H1 (cell line): ENCODE results near the gene ZNF597. TPM values are rescaled to one million over a fixed set of nuclear protein-coding genes. Genes with fewer than 3 reads are reported as not detected.

Experiments used
- CTCF ChIA-PET: fragments of 300-600 bp; sonication (Branson Sonifier 250); formaldehyde crosslinking; loops from one replicate; lab custom pipeline; 2021; ENCODE audit not compliant: partially characterized antibody; lab: Charles Lee
- POLR2A ChIA-PET: fragments of 300-600 bp; sonication (Branson Sonifier 250); formaldehyde crosslinking; loops from one replicate; lab custom pipeline; 2021; ENCODE audit warnings: inconsistent platforms; ENCODE audit not compliant: partially characterized antibody; lab: Charles Lee
- DNase-seq, 2 experiments: peaks; one replicate each; pipeline versions ENCODE4 v3.0.0 to v3.0.0-alpha.2; 2010 to 2022; ENCODE audit warnings: low spot score in 2 of 2, low read depth in 1 of 2, mixed read lengths in 1 of 2
- FAIRE-seq: peaks from 2 replicates; lab custom pipeline; 2011; peaks lifted over from hg19 to GRCh38; lab: Jason Lieb, UNC
- H2AFZ ChIP-seq: 2 replicates; pipeline ENCODE4 v1.8.1; 2012; ENCODE audit warnings: low read length, inconsistent platforms
- H2AK5ac ChIP-seq: 2 replicates; pipeline ENCODE4 v1.6.1; 2013; ENCODE audit warnings: low read depth, low read length
- H2BK120ac ChIP-seq: replicated peaks from 2 replicates; pipeline ENCODE3; 2013; ENCODE audit warnings: low read depth, low read length, inconsistent platforms
- H2BK12ac ChIP-seq: 2 replicates; pipeline ENCODE4 v1.6.1; 2013; ENCODE audit warnings: low read depth, low read length
- H2BK15ac ChIP-seq: 2 replicates; pipeline ENCODE4 v1.6.1; 2013; ENCODE audit warnings: low read length
- H2BK20ac ChIP-seq: 2 replicates; pipeline ENCODE4 v1.6.1; 2013; ENCODE audit warnings: low read length
- H2BK5ac ChIP-seq: 2 replicates; pipeline ENCODE4 v1.6.1; 2013; ENCODE audit warnings: low read depth, low read length
- H3K14ac ChIP-seq: 2 replicates; pipeline ENCODE4 v1.6.1; 2013; ENCODE audit warnings: inconsistent platforms; ENCODE audit not compliant: insufficient read length
- H3K18ac ChIP-seq: 2 replicates; pipeline ENCODE4 v1.6.1; 2013; ENCODE audit warnings: low read length; ENCODE audit errors: extremely low read depth
- H3K23ac ChIP-seq: 2 replicates; pipeline ENCODE4 v1.6.1; 2013; ENCODE audit warnings: inconsistent platforms; ENCODE audit not compliant: insufficient read length
- H3K23me2 ChIP-seq: 2 replicates; pipeline ENCODE4 v1.6.1; 2013; ENCODE audit warnings: low read depth, low read length
- H3K27ac ChIP-seq: 2 replicates; pipeline ENCODE4 v1.6.1; 2011; ENCODE audit warnings: low read depth, low read length, inconsistent platforms
- H3K27me3 ChIP-seq, 4 experiments: replicated peaks in 1 of 4; 1 replicate in 1 of 4; 2 replicates in 3 of 4; pipeline versions ENCODE4 v1.6.1 to v1.8.1; 2011 to 2013; ENCODE audit warnings: low read length in 3 of 4, mild to moderate bottlenecking in 3 of 4, inconsistent platforms in 2 of 4, mixed read lengths in 2 of 4, moderate library complexity in 1 of 4; ENCODE audit not compliant: control insufficient read depth in 3 of 4, insufficient read depth in 3 of 4; ENCODE audit errors: extremely low read depth in 1 of 4
- H3K36me3 ChIP-seq, 4 experiments: 2 replicates each; pipeline versions ENCODE4 v1.6.1 to v1.8.1; 2011 to 2013; ENCODE audit warnings: mild to moderate bottlenecking in 4 of 4, low read length in 3 of 4, moderate library complexity in 2 of 4, control low read depth in 1 of 4, inconsistent platforms in 1 of 4; ENCODE audit not compliant: insufficient read depth in 4 of 4, control insufficient read depth in 2 of 4
- H3K4ac ChIP-seq: replicated peaks from 2 replicates; pipeline ENCODE3; 2013; ENCODE audit warnings: low read length, low read depth, mixed read lengths, inconsistent platforms; ENCODE audit not compliant: insufficient read length
- H3K4me1 ChIP-seq, 4 experiments: replicated peaks in 1 of 4; 1 replicate in 1 of 4; 2 replicates in 3 of 4; pipeline versions ENCODE4 v1.6.1 to v1.8.1; 2011 to 2013; ENCODE audit warnings: low read length in 3 of 4, inconsistent platforms in 2 of 4, mixed read lengths in 1 of 4; ENCODE audit not compliant: insufficient read depth in 4 of 4, control insufficient read depth in 3 of 4
- H3K4me2 ChIP-seq, 2 experiments: 2 replicates each; pipeline versions ENCODE4 v1.6.1 to v1.8.1; 2011 to 2013; ENCODE audit warnings: low read depth in 2 of 2, low read length in 2 of 2, control low read depth in 1 of 2, inconsistent platforms in 1 of 2, mild to moderate bottlenecking in 1 of 2; ENCODE audit not compliant: insufficient read depth in 1 of 2
- H3K4me3 ChIP-seq, 4 experiments: fragments of 200-600, 300-600 bp in 1 of 4; sonication (generic), shearing (Covaris generic), sonication (Bioruptor Twin) in 1 of 4; 2 replicates each; pipeline versions ENCODE4 v1.5.1 to v1.8.1; 2011 to 2016; ENCODE audit warnings: low read length in 4 of 4, low read depth in 3 of 4, control low read depth in 2 of 4, inconsistent platforms in 2 of 4, mild to moderate bottlenecking in 2 of 4, mixed read lengths in 1 of 4, moderate library complexity in 1 of 4; ENCODE audit not compliant: insufficient read depth in 2 of 4; ENCODE audit errors: extremely low read depth in 1 of 4
- H3K56ac ChIP-seq: replicated peaks from 2 replicates; pipeline ENCODE3; 2013; ENCODE audit warnings: low read depth, mild to moderate bottlenecking, mixed read lengths, low read length, inconsistent platforms; ENCODE audit not compliant: insufficient read length
- H3K79me1 ChIP-seq: 2 replicates; pipeline ENCODE4 v1.6.1; 2013; ENCODE audit warnings: low read depth, low read length, control low read depth
- H3K79me2 ChIP-seq, 2 experiments: 2 replicates each; pipeline versions ENCODE4 v1.6.1 to v1.8.1; 2012 to 2013; ENCODE audit warnings: low read length in 2 of 2, mild to moderate bottlenecking in 2 of 2, inconsistent platforms in 1 of 2; ENCODE audit not compliant: insufficient read depth in 2 of 2, control insufficient read depth in 1 of 2
- H3K9ac ChIP-seq, 4 experiments: replicated peaks in 1 of 4; 1 replicate in 1 of 4; 2 replicates in 3 of 4; pipeline versions ENCODE4 v1.6.1 to v1.8.1; 2011 to 2013; ENCODE audit warnings: low read depth in 3 of 4, low read length in 3 of 4, control low read depth in 2 of 4, mild to moderate bottlenecking in 2 of 4, moderate library complexity in 2 of 4, inconsistent platforms in 1 of 4; ENCODE audit errors: extremely low read depth in 1 of 4
- H3K9me3 ChIP-seq, 2 experiments: 2 replicates each; pipeline versions ENCODE4 v1.6.1 to v1.8.1; 2012 to 2013; ENCODE audit warnings: mild to moderate bottlenecking in 2 of 2, moderate library complexity in 2 of 2, control low read depth in 1 of 2, inconsistent platforms in 1 of 2, low read depth in 1 of 2, low read length in 1 of 2, mixed read lengths in 1 of 2; ENCODE audit not compliant: insufficient read depth in 2 of 2
- H4K20me1 ChIP-seq, 2 experiments: replicated peaks in 1 of 2; 2 replicates each; pipeline versions ENCODE3 to v1.8.1; 2011 to 2013; ENCODE audit warnings: inconsistent platforms in 2 of 2, low read length in 2 of 2, mild to moderate bottlenecking in 1 of 2; ENCODE audit not compliant: insufficient read depth in 2 of 2, control insufficient read depth in 1 of 2
- H4K5ac ChIP-seq: 2 replicates; pipeline ENCODE4 v1.6.1; 2013; ENCODE audit warnings: low read length, low read depth, mixed read lengths, inconsistent platforms; ENCODE audit not compliant: insufficient read length
- H4K8ac ChIP-seq: 2 replicates; pipeline ENCODE4 v1.8.0; 2013; ENCODE audit warnings: mild to moderate bottlenecking, moderate library complexity, low read length, inconsistent platforms; ENCODE audit not compliant: insufficient read depth; ENCODE audit errors: extremely low read depth
- H4K91ac ChIP-seq: replicated peaks from 2 replicates; pipeline ENCODE3; 2013; ENCODE audit warnings: low read length, mixed read lengths, inconsistent platforms; ENCODE audit not compliant: insufficient read length
- CBX5 ChIP-seq: fragments of 300-800, 300-1000 bp; sonication (generic); IDR thresholded peaks from 2 replicates; pipeline ENCODE4 v1.7.1; 2016; ENCODE audit warnings: antibody characterized with exemption, low read length, low read depth
- EP300 ChIP-seq, 2 experiments: IDR thresholded peaks; 1 replicate in 1 of 2; 2 replicates in 1 of 2; pipeline ENCODE4 v1.6.1; 2011 to 2012; ENCODE audit warnings: low read depth in 2 of 2, low read length in 2 of 2, mild to moderate bottlenecking in 2 of 2, borderline replicate concordance in 1 of 2, inconsistent platforms in 1 of 2, moderate library complexity in 1 of 2
- JUN ChIP-seq: IDR thresholded peaks from 2 replicates; pipeline ENCODE4 v1.6.1; 2011; ENCODE audit warnings: low read depth, mild to moderate bottlenecking, improper control_type of control experiment, low read length
- SIN3A ChIP-seq, 2 experiments: IDR thresholded peaks in 1 of 2; conservative IDR thresholded peaks in 1 of 2; 2 replicates each; pipeline ENCODE4 v1.6.1; 2011 to 2012; ENCODE audit warnings: low read length in 2 of 2, improper control_type of control experiment in 1 of 2, low read depth in 1 of 2, mild to moderate bottlenecking in 1 of 2
- WGBS, 2 experiments: shearing (Covaris generic) in 1 of 2; methylation state at CpG; one replicate each; pipeline versions ENCODE4 v1.1.6 to v1.1.7; 2013 to 2015; ENCODE audit warnings: low lambda C conversion rate in 2 of 2, mixed read lengths in 2 of 2, inconsistent platforms in 1 of 2, low coverage in 1 of 2, missing lambda C conversion rate in 1 of 2; ENCODE audit not compliant: insufficient replicate concordance in 2 of 2, insufficient coverage in 1 of 2, insufficient read length in 1 of 2; ENCODE audit errors: extremely low coverage in 1 of 2, missing lambda C conversion rate in 1 of 2; 5-methylcytosine and 5-hydroxymethylcytosine counted together
- polyA plus RNA-seq, 7 experiments: library from polyadenylated mRNA; depleted of rRNA in 3 of 7; stranded (reverse) in 5 of 7; unstranded in 2 of 7; fragments of >200 nt in 5 of 7; fragments of 200-250 nt in 2 of 7; gene quantifications; 1 replicate in 5 of 7; 2 replicates in 1 of 7; 4 replicates in 1 of 7; pipeline versions ENCODE4 v1.2.1 to v1.2.3, GENCODE V29; 2011 to 2013; ENCODE audit warnings: missing spikeins in 2 of 7, mixed read lengths in 2 of 7
- total RNA-seq: library from RNA; stranded (reverse); fragmentation: NEBNext Ultra II Directional; extraction: Animal tissue kit (Norgen Biotek cat#: 25700); gene quantifications from 2 replicates; pipeline ENCODE4 v1.2.1, GENCODE V29; 2021

The ZNF597 gene
- total and polyA plus RNA-seq, 2 of the 8 experiments (the other 6 are each of a cell fraction or from before 2014, with no cell fraction given) = 0.68 to 2.6 TPM

- Histone ChIP-seq H2BK15ac (no peak overlapping the region), H4K8ac (peak overlapping the region; percentile 43; the same call in 1 of the 2 replicates), H3K9me3 (no peaks in the 10 kb centered on the region), H3K14ac (no peak overlapping the region), H3K4ac (no peak overlapping the region), H3K9ac (no peak overlapping the region), H2AK5ac (no peak overlapping the region), H3K36me3 (peaks cover 0 to 3% (median 0%) of the 10 kb centered on the region in 4 experiments; a peak in 3 of 8 replicates), H4K91ac (no peak overlapping the region), H2AFZ (no peak overlapping the region), H4K20me1 (peaks cover 9 to 20% of the 10 kb centered on the region in 2 experiments), H2BK5ac (no peak overlapping the region), H3K4me3 (no peak overlapping the region), H4K5ac (no peak overlapping the region), H3K27me3 (no peaks in the 10 kb centered on the region), H3K4me2 (peak overlapping the region in 1 of 2 experiments; percentile 15; a peak in 2 of 4 replicates), H3K23ac (no peak overlapping the region), H3K79me2 (peaks cover 14 to 97% of the 10 kb centered on the region in 2 experiments), H3K27ac (peak overlapping the region; percentile 47; the same call in 1 of the 2 replicates), H3K79me1 (peaks cover 39% of the 10 kb centered on the region), H2BK12ac (0 out of 2 replicates have a peak overlapping the region, but pooled peaks have one; percentile 19), H3K23me2 (no peaks in the 10 kb centered on the region), H2BK20ac (no peak overlapping the region), H3K18ac (no peak overlapping the region), H3K4me1 (peaks cover 0 to 24% (median 8%) of the 10 kb centered on the region in 4 experiments; a peak in 6 of 7 replicates), H2BK120ac (no peak overlapping the region), H3K56ac (no peak overlapping the region)
- WGBS, 2 experiments = 92% methylated on average over 12 of the region's 15 CpGs; no CpG with 5 or more reads in 1 of the 2 experiments
- ChIA-PET CTCF (interaction anchor here (0.6 to 1.0 kb wide), 4 partner anchors 18 to 206 kb away, joined by 3 to 5 read pairs (median 3); no protein-coding TSS in a partner anchor), POLR2A (interaction anchor here (0.8 to 1.8 kb wide), 5 partner anchors 10 to 186 kb away, joined by 3 to 6 read pairs (median 4); partner anchors contain the start of gene C16orf90)
- FAIRE-seq = no peak
- no peak for DNase-seq
- TF ChIP-seq EP300 (IDR thresholded peaks at IDR 0.05; ENCODE audit: borderline replicate concordance in 1 of 2, low read depth in 2 of 2, low read length in 2 of 2) (no peak), JUN (no peak), CBX5 (no peak), SIN3A (conservative IDR thresholded peaks at IDR 0.05 in 1 of 2, IDR thresholded peaks at IDR 0.05 in 1 of 2; ENCODE audit: low read depth in 1 of 2, low read length in 2 of 2) (no peak)
Measured at GRCh38 chr16:3468501-3468900, 25.2 kb upstream of the ZNF597 start.
